ENCODE results near the gene BPIFB6.

BPIFB6 gene

GRCh38 chr20:33007376-33008335 is 23.8 kb upstream of the BPIFB6 start, which contains the start of gene BPIFB2:
Gene BPIFB2, plus strand, starts transcription at chr20:33007704. Its CDS starts 871 bp downstream, at chr20:33008575.
- FAIRE-seq (no peak), DNase-seq (ENCODE audit: insufficient read length, low spot score) (no peak)
- TF ChIP-seq POLR2A (IDR thresholded peaks at IDR 0.05; ENCODE audit: low read depth, low read length), result no peak

- DNase-seq (ENCODE audit: insufficient read length, low spot score) (no peak), FAIRE-seq (no peak)
- TF ChIP-seq POLR2A (IDR thresholded peaks at IDR 0.05; ENCODE audit: low read depth, low read length), result no peak
Measured at GRCh38 chr20:33008336-33009213, 22.9 kb upstream of the BPIFB6 start.

GRCh38 chr20:33009214-33010132 is 22.0 kb upstream of the BPIFB6 start:
- no peak for DNase-seq (ENCODE audit: insufficient read length, low spot score)
- no peak for FAIRE-seq
- no peak for TF ChIP-seq POLR2A (IDR thresholded peaks at IDR 0.05; ENCODE audit: low read depth, low read length)

GRCh38 chr20:33010133-33010504 is 21.3 kb upstream of the BPIFB6 start:
- FAIRE-seq, result no peak
- no peak for DNase-seq (ENCODE audit: insufficient read length, low spot score)
- TF ChIP-seq POLR2A (IDR thresholded peaks at IDR 0.05; ENCODE audit: low read depth, low read length), result no peak

GRCh38 chr20:33010674-33011449 is 20.6 kb upstream of the BPIFB6 start:
- DNase-seq (ENCODE audit: insufficient read length, low spot score) (no peak), FAIRE-seq (no peak)
- no peak for TF ChIP-seq POLR2A (IDR thresholded peaks at IDR 0.05; ENCODE audit: low read depth, low read length)

- no peak for DNase-seq (ENCODE audit: insufficient read length, low spot score)
- no peak for TF ChIP-seq POLR2A (IDR thresholded peaks at IDR 0.05; ENCODE audit: low read depth, low read length)
- no peak for FAIRE-seq
Measured at GRCh38 chr20:33012327-33013189, 18.9 kb upstream of the BPIFB6 start.

- TF ChIP-seq POLR2A (IDR thresholded peaks at IDR 0.05; ENCODE audit: low read depth, low read length), result no peak
- DNase-seq (ENCODE audit: insufficient read length, low spot score) (no peak), FAIRE-seq (no peak)
Measured at GRCh38 chr20:33013701-33014326, 17.6 kb upstream of the BPIFB6 start.

GRCh38 chr20:33014336-33015113 is 16.9 kb upstream of the BPIFB6 start:
- FAIRE-seq (no peak), DNase-seq (ENCODE audit: insufficient read length, low spot score) (no peak)
- TF ChIP-seq POLR2A (IDR thresholded peaks at IDR 0.05; ENCODE audit: low read depth, low read length), result no peak

GRCh38 chr20:33015114-33015484 is 16.3 kb upstream of the BPIFB6 start:
- TF ChIP-seq POLR2A (IDR thresholded peaks at IDR 0.05; ENCODE audit: low read depth, low read length), result no peak
- DNase-seq (ENCODE audit: insufficient read length, low spot score) (no peak), FAIRE-seq (no peak)

GRCh38 chr20:33015700-33016580 is 15.5 kb upstream of the BPIFB6 start:
- no peak for DNase-seq (ENCODE audit: insufficient read length, low spot score)
- no peak for FAIRE-seq
- no peak for TF ChIP-seq POLR2A (IDR thresholded peaks at IDR 0.05; ENCODE audit: low read depth, low read length)

Measured in H54 (cell line).